HG03457 (cell line): ENCODE data around the gene OR13H1.
"Not testable (repeated sequence)": the region's sequence is repeated elsewhere in the genome, so short reads cannot be mapped to it uniquely, and the experiment has no call there.

Experiments used
- ATAC-seq: cut with Tn5 transposase; IDR thresholded peaks from one replicate; pipeline ENCODE4 v1.9.1; 2021; ENCODE audit warnings: moderate number of reproducible peaks; ENCODE audit not compliant: unreplicated experiment

OR13H1 gene, protein sequence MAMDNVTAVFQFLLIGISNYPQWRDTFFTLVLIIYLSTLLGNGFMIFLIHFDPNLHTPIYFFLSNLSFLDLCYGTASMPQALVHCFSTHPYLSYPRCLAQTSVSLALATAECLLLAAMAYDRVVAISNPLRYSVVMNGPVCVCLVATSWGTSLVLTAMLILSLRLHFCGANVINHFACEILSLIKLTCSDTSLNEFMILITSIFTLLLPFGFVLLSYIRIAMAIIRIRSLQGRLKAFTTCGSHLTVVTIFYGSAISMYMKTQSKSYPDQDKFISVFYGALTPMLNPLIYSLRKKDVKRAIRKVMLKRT

DNA sequence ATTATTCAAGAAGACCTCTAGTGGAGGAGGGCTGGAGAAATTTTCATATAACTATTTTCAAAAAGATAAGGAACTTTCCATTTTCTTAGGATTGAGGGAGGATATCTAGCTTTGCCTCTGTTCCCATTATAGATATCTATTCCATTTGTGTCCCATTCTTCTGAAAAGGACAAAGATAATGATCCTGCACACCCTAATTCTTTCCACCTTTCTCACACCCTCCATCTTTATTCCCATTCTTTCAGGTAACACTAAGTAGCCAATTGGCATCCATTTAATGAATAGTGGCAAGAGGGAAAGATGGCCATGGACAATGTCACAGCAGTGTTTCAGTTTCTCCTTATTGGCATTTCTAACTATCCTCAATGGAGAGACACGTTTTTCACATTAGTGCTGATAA is at the start of gene OR13H1:
Gene OR13H1 (plus strand): TSS at position 301 of the 400 bp plus-strand sequence. CDS start 0 bp downstream, at position 301.
- no peak for ATAC-seq

DNA sequence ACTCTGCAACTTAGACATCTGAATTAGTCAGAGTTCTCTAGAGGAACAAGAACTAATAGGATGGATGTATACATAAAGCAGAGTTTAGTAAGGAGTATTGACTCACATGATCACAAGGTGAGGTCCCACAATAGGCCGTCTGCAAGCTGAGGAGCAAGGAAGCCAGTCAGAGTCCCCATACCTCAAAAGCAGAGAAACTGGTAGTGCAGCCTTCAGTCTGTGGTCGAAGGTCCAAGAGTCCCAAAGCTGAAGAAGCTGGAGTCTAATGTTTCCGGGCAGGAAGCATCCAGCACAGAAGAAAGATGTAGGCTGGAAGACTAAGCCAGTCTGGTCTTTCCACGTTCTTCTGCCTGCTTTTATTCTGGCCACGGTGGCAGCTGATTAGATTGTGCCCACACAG is 42.3 kb upstream of the OR13H1 start:
- not testable (repeated sequence) for ATAC-seq

DNA sequence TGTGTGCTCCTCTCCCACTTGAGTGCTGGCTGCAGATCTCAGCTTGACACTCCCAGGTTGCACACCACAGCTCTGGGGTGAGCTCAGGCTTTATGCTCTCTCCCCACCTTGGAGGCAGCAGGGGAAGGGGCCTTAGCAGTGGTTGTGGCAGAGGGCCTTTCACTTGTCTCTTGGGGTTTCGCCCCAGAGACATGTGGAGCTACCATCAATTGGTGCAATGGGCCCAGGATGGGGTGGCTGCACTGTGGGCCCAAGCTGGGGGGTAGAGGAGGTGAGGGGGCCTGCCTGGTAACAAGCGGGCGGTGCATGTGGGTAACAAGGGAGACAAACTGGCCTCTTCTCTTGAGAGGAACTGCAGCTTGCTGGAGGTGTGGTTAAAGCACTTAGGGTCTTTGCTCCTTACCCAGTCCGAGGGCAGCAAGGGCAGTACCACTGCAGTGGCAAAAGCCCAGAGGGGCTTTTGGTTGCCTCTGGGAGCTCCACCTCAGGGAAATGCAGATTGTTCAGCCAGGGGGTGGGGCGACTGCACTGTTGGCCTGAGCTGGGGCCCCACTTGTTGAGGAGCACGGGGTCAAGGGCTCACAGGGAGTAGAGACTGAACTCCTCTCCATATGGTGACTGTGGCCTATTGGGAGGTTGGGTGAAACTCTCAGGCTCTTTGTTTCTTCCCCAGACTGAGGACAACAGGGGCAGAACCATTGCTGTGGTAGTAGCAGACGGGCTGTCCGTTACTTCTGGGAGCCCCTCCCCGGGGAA is 30.5 kb upstream of the OR13H1 start:
- ATAC-seq, result no peak

DNA sequence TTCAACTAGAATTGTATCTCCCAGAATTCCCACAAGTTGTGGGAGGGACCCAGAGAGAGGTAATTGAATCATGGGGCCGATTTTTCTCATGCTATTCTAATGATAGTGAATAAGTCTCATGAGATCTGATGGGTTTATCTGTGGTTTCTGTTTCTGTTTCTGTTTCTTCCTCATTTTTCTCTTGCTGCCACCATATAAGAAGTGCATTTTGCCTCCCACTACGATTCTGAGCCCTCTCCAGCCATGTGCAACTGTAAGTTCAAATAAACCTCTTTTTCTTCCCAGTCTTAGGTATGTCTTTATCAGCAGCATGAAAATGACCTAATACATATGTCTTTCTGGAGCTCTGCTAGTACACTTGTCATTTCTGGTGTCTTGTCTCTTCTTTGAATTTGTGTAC is 22.1 kb upstream of the OR13H1 start:
- no peak for ATAC-seq

DNA sequence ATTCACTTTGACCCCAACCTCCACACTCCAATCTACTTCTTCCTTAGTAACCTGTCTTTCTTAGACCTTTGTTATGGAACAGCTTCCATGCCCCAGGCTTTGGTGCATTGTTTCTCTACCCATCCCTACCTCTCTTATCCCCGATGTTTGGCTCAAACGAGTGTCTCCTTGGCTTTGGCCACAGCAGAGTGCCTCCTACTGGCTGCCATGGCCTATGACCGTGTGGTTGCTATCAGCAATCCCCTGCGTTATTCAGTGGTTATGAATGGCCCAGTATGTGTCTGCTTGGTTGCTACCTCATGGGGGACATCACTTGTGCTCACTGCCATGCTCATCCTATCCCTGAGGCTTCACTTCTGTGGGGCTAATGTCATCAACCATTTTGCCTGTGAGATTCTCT is 344 bp downstream of the OR13H1 start:
- no peak for ATAC-seq

DNA sequence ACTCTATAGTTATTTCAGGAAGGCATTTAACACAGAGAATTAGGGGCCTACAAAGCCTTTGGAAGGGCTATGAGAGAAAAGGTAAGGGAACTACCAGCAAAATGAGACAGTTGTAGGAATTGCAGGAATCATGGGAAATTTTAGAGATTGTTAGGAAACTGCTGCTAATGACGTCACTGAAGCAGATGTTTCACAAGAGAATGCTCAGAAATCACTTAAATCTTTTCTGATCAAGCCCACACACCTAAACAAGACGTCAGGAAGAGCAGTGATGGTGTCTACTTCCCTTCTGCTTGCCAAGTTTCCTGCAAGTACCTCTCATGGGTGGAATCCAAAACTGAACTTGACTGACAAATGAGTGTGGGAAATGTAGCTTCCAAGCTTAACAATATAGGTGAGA is 5.1 kb downstream of the OR13H1 start:
- ATAC-seq, result no peak

DNA sequence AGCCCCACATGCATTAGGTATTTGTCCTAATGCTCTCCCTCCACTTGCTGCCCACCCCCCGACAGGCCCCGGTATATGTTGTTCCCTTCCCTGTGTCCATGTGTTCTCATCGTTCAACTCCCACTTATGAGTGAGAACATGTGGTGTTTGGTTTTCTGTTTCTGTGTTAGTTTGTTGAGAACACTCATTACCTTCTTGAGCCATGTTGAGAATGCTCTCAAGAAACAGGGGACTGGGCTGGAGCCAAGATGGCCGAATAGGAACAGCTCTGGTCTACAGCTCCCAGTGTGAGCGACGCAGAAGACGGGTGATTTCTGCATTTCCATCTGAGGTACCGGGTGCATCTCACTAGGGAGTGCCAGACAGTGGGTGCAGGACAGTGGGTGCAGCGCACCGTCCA is 8.6 kb downstream of the OR13H1 start:
- ATAC-seq, result not testable (repeated sequence)

DNA sequence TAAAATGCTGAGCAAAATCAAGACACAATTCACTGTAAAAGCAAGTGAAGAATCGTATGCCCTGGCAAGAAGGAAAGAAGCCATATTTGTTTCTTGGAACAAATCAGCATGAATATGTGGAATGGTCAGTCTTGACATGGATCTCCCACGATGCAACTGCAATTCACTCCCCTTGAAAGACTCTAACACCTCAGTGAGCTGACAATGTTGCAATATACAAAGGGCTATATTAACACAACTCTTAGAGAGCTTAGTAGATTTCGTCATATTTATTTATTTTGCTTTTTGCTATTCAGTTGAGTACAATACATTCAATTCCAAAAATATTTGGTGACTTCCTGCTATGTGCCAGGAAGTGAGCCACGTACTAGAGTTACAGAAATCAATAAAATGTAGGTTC is 14.7 kb downstream of the OR13H1 start:
- no peak for ATAC-seq

DNA sequence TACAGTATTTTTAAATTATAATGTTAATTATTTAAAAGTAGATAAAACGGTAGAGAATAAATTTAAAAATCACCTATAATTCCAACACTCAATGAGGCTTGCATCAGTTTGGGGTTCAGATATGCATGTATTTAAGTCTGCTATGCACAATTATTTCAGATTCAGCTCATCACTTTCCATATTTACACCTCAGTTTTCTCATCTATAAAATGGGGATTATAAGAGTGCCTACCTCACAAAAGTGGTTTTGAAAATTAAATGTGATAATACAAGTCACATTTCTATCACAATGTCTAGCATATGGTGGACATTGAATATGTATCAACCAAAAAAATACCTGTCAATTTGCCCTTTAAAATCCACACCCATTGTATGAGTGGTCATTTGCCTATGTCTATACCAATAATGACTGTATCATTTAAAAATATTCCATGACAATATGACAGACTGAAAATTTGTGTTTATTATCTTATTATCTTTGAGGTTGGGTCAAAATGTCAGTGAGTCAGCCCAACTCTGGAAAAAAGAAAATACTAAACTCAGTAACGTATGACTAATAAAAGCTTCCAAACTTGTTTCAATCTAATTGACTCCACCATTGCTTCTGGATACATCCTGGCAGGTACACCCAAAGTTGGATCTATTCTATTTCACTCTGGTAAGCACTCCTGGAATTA is 20.8 kb downstream of the OR13H1 start:
- no peak for ATAC-seq

DNA sequence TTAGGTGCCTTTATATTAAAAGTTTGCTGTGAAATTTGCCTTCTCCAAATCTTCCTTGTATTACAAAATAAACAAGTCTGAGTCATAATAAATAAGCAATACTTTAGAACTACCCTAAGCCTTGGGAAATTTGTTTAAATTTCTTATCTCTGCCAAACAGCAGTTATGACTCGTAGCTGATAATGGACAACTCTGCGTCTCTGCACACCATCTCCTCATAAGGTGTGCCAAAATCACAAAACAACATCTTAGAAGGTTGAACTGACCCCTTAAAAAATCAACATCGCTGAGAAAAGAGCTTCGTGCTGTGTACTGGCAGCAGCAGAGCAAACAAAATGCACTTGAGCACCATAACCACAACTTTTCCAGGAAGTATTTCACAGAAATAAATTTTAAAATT is 22.0 kb downstream of the OR13H1 start:
- ATAC-seq, result no peak

DNA sequence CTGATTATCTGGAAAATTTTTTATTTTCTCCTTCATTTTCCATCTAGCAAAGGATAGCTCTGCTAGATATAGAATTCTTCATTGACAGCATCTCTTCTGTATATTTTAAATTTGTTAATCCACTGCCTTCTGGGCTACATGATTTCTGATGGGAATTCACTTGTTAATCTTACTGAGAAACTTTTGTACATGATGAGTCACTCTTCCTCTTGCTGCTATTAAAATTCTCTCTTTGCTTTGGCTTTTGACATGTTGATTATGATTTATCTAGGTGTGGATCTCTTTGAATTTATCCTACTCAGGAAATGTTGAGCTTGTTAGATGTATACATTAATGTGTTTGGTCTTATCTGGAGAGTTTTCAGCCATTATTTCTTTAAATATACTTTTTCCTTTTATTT is 27.5 kb downstream of the OR13H1 start:
- no peak for ATAC-seq

DNA sequence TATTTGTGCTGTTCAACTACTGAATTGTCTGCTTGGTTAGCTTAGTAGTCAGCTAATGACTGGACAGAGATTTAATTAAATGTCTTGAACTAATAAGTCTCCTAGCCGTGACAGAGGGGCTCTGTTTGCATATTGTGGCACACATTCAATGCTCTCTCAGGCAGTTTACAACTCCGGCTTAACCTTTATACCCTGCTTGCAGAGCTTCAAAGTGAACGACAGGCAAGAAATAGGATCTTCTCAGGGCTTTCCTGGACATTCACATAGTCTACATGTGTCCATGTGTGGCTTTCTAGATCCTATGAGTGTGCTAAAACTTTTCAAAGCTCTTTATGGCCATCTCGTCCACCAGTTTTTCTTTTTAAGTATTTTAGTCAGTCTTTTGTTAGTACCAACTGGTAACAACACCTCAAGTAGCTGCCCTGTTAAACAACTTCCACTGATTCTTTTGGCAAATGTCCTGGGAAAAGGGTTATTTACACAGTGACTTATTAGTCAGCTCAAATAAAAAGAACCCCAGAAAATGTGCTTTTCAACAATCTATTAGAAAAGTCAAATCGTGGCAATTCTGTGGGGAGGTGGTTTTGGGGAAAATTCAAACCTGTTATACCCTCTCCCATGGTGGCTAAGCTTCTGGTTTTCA is 28.6 kb downstream of the OR13H1 start:
- no peak for ATAC-seq

DNA sequence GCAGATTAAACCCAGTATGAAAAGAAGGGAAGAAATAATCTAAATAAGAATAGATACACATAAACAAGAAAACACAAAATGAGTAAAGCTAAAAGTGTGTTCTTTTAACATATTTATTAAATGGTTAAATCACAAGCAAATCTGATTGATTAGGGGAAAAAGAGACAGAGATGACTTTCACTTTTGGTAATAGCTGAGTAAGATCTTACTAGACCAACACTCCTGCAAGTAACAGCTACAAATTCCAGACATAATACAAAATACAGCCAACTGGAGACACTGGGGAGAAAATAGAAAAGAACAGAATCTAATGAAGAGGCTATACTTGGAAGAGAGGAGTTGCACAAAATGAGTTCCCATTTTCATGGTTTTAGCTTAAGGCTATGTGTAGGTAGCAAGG is 33.5 kb downstream of the OR13H1 start:
- no peak for ATAC-seq

DNA sequence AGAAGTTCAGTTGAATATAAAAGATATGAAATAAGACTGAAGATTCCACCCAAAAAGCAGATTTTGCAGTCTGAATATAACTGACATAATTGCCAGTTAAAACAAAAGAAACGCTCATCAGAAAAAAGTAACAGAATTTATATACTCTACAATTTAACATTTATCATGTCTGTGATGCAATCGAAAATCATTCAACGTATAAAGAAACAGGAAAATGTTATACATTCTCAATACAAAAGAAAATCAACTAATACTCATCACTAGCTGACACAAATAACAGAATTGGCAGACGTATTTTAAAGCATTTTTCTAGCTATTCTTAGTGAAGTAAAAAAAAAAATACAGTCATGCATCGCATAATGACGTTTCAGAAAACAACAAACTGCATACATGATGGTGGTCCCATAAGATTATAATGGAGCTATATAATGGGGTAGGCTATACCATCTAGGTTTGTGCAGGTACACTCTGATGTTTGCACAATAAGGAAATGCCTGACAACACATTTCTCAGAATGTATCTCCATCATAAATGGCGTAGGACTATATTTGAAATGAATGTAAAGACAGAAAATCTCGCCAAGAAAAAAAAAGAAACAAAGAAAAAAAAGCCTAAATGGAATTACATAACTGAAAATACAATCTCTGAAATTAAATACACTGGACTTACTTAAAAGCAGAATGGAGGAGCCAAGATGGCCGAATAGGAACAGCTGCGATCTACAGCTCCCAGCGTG is 34.3 kb downstream of the OR13H1 start:
- ATAC-seq, result no peak

DNA sequence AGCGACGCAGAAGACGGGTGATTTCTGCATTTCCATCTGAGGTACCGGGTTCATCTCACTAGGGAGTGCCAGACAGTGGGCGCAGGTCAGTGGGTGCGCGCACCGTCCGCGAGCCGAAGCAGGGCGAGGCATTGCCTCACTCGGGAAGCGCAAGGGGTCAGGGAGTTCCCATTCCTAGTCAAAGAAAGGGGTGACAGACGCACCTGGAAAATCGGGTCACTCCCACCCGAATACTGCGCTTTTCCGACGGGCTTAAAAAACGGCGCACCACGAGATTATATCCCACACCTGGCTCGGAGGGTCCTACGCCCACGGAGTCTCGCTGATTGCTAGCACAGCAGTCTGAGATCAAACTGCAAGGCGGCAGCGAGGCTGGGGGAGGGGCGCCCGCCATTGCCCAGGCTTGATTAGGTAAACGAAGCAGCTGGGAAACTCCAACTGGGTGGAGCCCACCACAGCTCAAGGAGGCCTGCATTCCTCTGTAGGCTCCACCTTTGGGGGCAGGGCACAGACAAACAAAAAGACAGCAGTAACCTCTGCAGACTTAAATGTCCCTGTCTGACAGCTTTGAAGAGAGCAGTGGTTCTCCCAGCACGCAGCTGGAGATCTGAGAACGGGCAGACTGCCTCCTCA is 35.0 kb downstream of the OR13H1 start:
- ATAC-seq, result not testable (repeated sequence)

DNA sequence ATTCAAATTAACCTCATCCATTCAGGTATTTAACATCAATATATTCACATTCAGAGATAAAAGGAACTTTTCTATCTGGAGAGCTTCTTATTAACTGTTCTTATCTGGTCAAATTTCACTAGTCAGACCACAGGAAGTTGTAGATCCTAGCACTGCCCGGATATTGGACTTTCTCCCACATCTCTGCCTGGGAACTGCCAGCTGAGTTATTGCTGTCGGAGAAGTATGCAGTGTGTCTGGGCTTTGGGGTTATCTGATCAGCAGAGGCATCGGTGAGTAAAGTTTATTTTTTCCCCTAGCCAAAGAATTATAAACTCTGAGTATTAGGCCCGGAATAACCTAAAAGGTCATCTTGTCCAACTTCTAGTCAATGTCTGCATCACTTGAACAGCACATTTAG is 45.1 kb downstream of the OR13H1 start:
- ATAC-seq, result no peak
